ENCODE results near the gene OSBPL6.
A peak's percentile ranks its signal among the peaks of the same experiment; 100 is the strongest.

The OSBPL6 gene

DNA sequence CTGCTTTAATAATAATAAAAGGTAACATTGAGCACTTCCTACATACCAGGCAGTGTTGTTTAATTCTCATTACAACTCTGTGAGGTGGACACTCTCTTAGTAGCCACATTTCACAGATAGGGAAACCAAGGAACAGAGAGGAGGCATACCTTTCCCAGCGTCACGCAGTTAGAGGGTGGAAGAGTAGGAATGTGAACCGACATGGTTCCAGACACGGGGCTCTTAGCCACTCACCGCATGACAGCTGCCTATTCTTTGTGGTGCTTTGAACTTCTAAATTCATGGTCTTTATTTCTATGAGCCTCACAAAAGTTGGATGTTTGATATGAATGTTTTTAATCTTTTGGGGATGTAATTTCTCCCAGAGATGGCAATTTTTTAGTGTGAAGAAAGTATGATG lies 76.0 kb downstream of the OSBPL6 start:
- Histone ChIP-seq H3K9me3 (ENCODE audit: control insufficient read depth, low read length) (no peaks in the 10 kb centered on the region), H2AFZ (no peak overlapping the region), H3K27me3 (ENCODE audit: control insufficient read depth, insufficient read depth, low read length) (no peaks in the 10 kb centered on the region), H3K9ac (no peak overlapping the region), H3K4me2 (ENCODE audit: low read length) (no peak overlapping the region), H3K36me3 (ENCODE audit: control insufficient read depth, insufficient read depth, low read length) (no peaks in the 10 kb centered on the region), H3K79me2 (no peaks in the 10 kb centered on the region), H3K4me3 (ENCODE audit: low read depth, low read length) (no peak overlapping the region), H3K4me1 (peaks cover 4% of the 10 kb centered on the region), H3K27ac (no peak overlapping the region)
- TF ChIP-seq, protein P1, sequence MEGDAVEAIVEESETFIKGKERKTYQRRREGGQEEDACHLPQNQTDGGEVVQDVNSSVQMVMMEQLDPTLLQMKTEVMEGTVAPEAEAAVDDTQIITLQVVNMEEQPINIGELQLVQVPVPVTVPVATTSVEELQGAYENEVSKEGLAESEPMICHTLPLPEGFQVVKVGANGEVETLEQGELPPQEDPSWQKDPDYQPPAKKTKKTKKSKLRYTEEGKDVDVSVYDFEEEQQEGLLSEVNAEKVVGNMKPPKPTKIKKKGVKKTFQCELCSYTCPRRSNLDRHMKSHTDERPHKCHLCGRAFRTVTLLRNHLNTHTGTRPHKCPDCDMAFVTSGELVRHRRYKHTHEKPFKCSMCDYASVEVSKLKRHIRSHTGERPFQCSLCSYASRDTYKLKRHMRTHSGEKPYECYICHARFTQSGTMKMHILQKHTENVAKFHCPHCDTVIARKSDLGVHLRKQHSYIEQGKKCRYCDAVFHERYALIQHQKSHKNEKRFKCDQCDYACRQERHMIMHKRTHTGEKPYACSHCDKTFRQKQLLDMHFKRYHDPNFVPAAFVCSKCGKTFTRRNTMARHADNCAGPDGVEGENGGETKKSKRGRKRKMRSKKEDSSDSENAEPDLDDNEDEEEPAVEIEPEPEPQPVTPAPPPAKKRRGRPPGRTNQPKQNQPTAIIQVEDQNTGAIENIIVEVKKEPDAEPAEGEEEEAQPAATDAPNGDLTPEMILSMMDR (IDR thresholded peaks at IDR 0.05): no peak

- H3K27ac ChIP-seq: no peak overlapping the region
Measured at GRCh38 chr2:178271094-178271493, 76.8 kb downstream of the OSBPL6 start.

GRCh38 chr2:178271629-178272333 lies 77.5 kb downstream of the OSBPL6 start:
- no peaks in the 10 kb centered on the region for H3K79me2 ChIP-seq
- no peak overlapping the region for H3K4me2 ChIP-seq (ENCODE audit: low read length)
- TF ChIP-seq, protein P1 (IDR thresholded peaks at IDR 0.05): no peak
- H3K9ac ChIP-seq: no peak overlapping the region
- no peaks in the 10 kb centered on the region for H3K36me3 ChIP-seq (ENCODE audit: control insufficient read depth, insufficient read depth, low read length)
- H3K4me3 ChIP-seq (ENCODE audit: low read depth, low read length): no peak overlapping the region
- peak overlapping the region; percentile 51 for H2AFZ ChIP-seq
- H3K4me1 ChIP-seq: peaks cover 4% of the 10 kb centered on the region
- H3K27me3 ChIP-seq (ENCODE audit: control insufficient read depth, insufficient read depth, low read length): no peaks in the 10 kb centered on the region
- no peaks in the 10 kb centered on the region for H3K9me3 ChIP-seq (ENCODE audit: control insufficient read depth, low read length)
- peak overlapping the region; percentile 47 for H3K27ac ChIP-seq

More at GRCh38 chr2:178271094-178271493, 76.8 kb downstream of the OSBPL6 start:
- Histone ChIP-seq H3K36me3 (ENCODE audit: control insufficient read depth, insufficient read depth, low read length) (no peaks in the 10 kb centered on the region), H3K4me3 (ENCODE audit: low read depth, low read length) (no peak overlapping the region), H3K4me1 (peaks cover 4% of the 10 kb centered on the region), H2AFZ (peak overlapping the region; percentile 2), H3K9me3 (ENCODE audit: control insufficient read depth, low read length) (no peaks in the 10 kb centered on the region), H3K9ac (no peak overlapping the region), H3K79me2 (no peaks in the 10 kb centered on the region), H3K4me2 (ENCODE audit: low read length) (no peak overlapping the region), H3K27me3 (ENCODE audit: control insufficient read depth, insufficient read depth, low read length) (no peaks in the 10 kb centered on the region)
- TF ChIP-seq, protein P1 (IDR thresholded peaks at IDR 0.05): no peak

DNA sequence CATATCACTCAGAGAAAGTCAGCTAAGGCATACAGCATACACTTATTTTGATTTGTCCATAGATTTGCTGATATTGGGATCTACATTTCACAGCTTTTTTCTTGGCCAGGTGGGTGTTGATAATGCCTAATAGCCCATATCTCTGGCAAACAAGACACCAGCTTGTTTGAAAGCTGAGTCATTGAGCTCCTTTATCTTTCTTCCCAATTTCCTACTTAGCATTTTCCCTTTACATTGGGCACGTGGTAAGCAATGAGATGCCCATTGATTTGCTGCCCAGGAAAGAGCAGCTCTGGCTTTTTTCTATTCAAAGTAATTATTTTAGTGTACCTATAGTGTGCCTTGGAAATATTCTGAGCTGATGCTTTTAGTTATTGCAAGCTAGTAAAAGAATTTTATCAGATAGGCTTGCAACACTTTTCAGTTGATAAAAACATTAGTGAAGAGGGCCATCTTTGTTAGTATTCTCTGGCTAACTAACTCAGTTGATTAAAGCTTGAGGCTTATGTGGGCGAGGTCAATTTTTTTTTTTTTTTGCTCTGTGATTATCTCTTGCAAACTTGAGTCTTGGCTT lies 79.6 kb downstream of the OSBPL6 start:
- Histone ChIP-seq H3K79me2 (no peaks in the 10 kb centered on the region), H3K4me3 (ENCODE audit: low read depth, low read length) (no peak overlapping the region), H3K36me3 (ENCODE audit: control insufficient read depth, insufficient read depth, low read length) (no peaks in the 10 kb centered on the region), H3K9me3 (ENCODE audit: control insufficient read depth, low read length) (no peaks in the 10 kb centered on the region), H3K27me3 (ENCODE audit: control insufficient read depth, insufficient read depth, low read length) (no peaks in the 10 kb centered on the region), H3K27ac (no peak overlapping the region), H2AFZ (peak overlapping the region; percentile 29), H3K9ac (no peak overlapping the region), H3K4me1 (peaks cover 8% of the 10 kb centered on the region), H3K4me2 (ENCODE audit: low read length) (no peak overlapping the region)
- TF ChIP-seq, protein P1 (IDR thresholded peaks at IDR 0.05): no peak

- H3K79me2 ChIP-seq: no peaks in the 10 kb centered on the region
- H3K27me3 ChIP-seq (ENCODE audit: control insufficient read depth, insufficient read depth, low read length): no peaks in the 10 kb centered on the region
- peaks cover 11% of the 10 kb centered on the region for H3K4me1 ChIP-seq
- H3K4me2 ChIP-seq (ENCODE audit: low read length): no peak overlapping the region
- H2AFZ ChIP-seq: no peak overlapping the region
- TF ChIP-seq, protein P1 (IDR thresholded peaks at IDR 0.05): no peak
- H3K4me3 ChIP-seq (ENCODE audit: low read depth, low read length): no peak overlapping the region
- no peak overlapping the region for H3K27ac ChIP-seq
- no peaks in the 10 kb centered on the region for H3K36me3 ChIP-seq (ENCODE audit: control insufficient read depth, insufficient read depth, low read length)
- no peak overlapping the region for H3K9ac ChIP-seq
- H3K9me3 ChIP-seq (ENCODE audit: control insufficient read depth, low read length): no peaks in the 10 kb centered on the region
Measured at GRCh38 chr2:178275600-178275999, 81.3 kb downstream of the OSBPL6 start.

Measured in parathyroid adenoma (tissue), 2 donors.